ENCODE results near the gene WSCD1.

- TF ChIP-seq CREB5 (CRISPR knock-in tag; IDR thresholded peaks at IDR 0.05; ENCODE audit: low read depth) (no peak), PPARA (CRISPR knock-in tag; IDR thresholded peaks at IDR 0.05; ENCODE audit: borderline replicate concordance) (no peak), SNAI2 (CRISPR knock-in tag; IDR thresholded peaks at IDR 0.05) (no peak), ZNF70 (CRISPR knock-in tag; IDR thresholded peaks at IDR 0.05) (no peak), GLIS3 (CRISPR knock-in tag; IDR thresholded peaks at IDR 0.05) (no peak), CSRNP3 (CRISPR knock-in tag; IDR thresholded peaks at IDR 0.05) (no peak), PATZ1 (CRISPR knock-in tag; IDR thresholded peaks at IDR 0.05; ENCODE audit: borderline replicate concordance) (no peak), ZFP30 (CRISPR knock-in tag; IDR thresholded peaks at IDR 0.05) (no peak)
Measured at GRCh38 chr17:6044261-6044660, 25.9 kb upstream of the WSCD1 start.
